Heart left ventricle (tissue), 16 donors: ENCODE measurements around the gene FRMD4B. TPM values are rescaled to one million over a fixed set of nuclear protein-coding genes. Genes with fewer than 3 reads are reported as not detected.

Experiments
- ATAC-seq, 4 donors: fragments of 200-7000 bp; cut with Tn5 transposase; one replicate each; pipeline ENCODE4 v1.9.1; 2020 to 2022; ENCODE audit warnings: moderate library complexity in 4 of 4, mild to moderate bottlenecking in 3 of 4, moderate number of reproducible peaks in 1 of 4
- DNase-seq, 5 donors: peaks; one replicate each; pipeline ENCODE4 v3.0.0-alpha.2; 2020
- H3K27ac ChIP-seq, 12 donors: fragments of 200-600 bp; sonication (generic) in 4 of 12; one replicate each; pipeline versions ENCODE4 v1.5.0 to v1.8.0; 2016 to 2022; ENCODE audit warnings: mild to moderate bottlenecking in 2 of 12
- H3K27me3 ChIP-seq, 9 donors: fragments of 200-600 bp; sonication (generic) in 2 of 9; one replicate each; pipeline versions ENCODE4 v1.5.1 to v1.8.0; 2016 to 2022; ENCODE audit warnings: mild to moderate bottlenecking in 3 of 9
- H3K36me3 ChIP-seq, 9 donors: fragments of 200-600 bp; sonication (generic) in 2 of 9; one replicate each; pipeline versions ENCODE4 v1.5.0 to v1.8.0; 2018 to 2022; ENCODE audit warnings: mild to moderate bottlenecking in 2 of 9
- H3K4me1 ChIP-seq, 12 donors: fragments of 200-600 bp; sonication (generic) in 4 of 12; one replicate each; pipeline versions ENCODE4 v1.5.0 to v1.8.0; 2016 to 2022; ENCODE audit warnings: mild to moderate bottlenecking in 3 of 12
- H3K4me3 ChIP-seq, 12 donors: fragments of 200-600 bp; sonication (generic) in 4 of 12; one replicate each; pipeline versions ENCODE4 v1.5.0 to v1.8.0; 2017 to 2022; ENCODE audit warnings: mild to moderate bottlenecking in 9 of 12, moderate library complexity in 4 of 12
- H3K9me3 ChIP-seq, 12 donors: fragments of 200-600 bp; sonication (generic) in 4 of 12; one replicate each; pipeline versions ENCODE4 v1.5.0 to v1.8.0; 2016 to 2022; ENCODE audit warnings: mild to moderate bottlenecking in 1 of 12
- POLR2A ChIP-seq, 2 donors: fragments of 450-650 bp; IDR thresholded peaks; one replicate each; pipeline ENCODE4 v1.6.1; 2017; ENCODE audit warnings: antibody characterized with exemption in 2 of 2, mild to moderate bottlenecking in 2 of 2, moderate library complexity in 2 of 2
- WGBS, 4 donors: extraction: QIAGEN DNeasy Blood & Tissue Kit in 2 of 4; methylation state at CpG; one replicate each; pipeline versions ENCODE4 v1.1.5 to v1.1.7; 2013 to 2018; 5-methylcytosine and 5-hydroxymethylcytosine counted together
- intact Hi-C, 10 donors: fragments of 100-400 bp; cut with DNase I; formaldehyde crosslinking; loops; one replicate each; pipeline versions ENCODE4 v1.11.1 to v1.14.2; 2022
- polyA plus RNA-seq, 2 donors: library from polyadenylated mRNA; stranded (reverse); fragments of 200-250 nt; gene quantifications; one replicate each; pipeline ENCODE4 v1.2.3, GENCODE V29; 2013
- total RNA-seq, 9 donors: library from RNA; depleted of rRNA in 2 of 9; stranded (reverse); fragments of >200 nt in 2 of 9; fragmentation: NEBNext Ultra II Directional in 3 of 9; extraction: Animal tissue kit (Norgen Biotek cat#: 25700) in 3 of 9; gene quantifications; one replicate each; pipeline versions ENCODE4 v1.1.0 to v1.2.4, GENCODE V29; 2016 to 2023
- TF ChIP-seq, protein P1 (sequence below), 12 donors: fragments of 200-600 bp; sonication (generic) in 4 of 12; IDR thresholded peaks; one replicate each; pipeline versions ENCODE4 v1.5.0 to v1.8.0; 2018 to 2022; ENCODE audit warnings: antibody characterized with exemption in 12 of 12, mild to moderate bottlenecking in 5 of 12
- donor health status: ischemic (EF 13 %, LVEDD 7.1; RV severe dilation, severe dysfunction).
- donor health status: healthy with polysubstance abuse.
- donor health status: DM: no; HTN: yes; CAD: no.
- donor health status: DM: no; HTN: no; CAD: no.
- donor health status: ischemic (EF 25% LVEDD 6.9; RV normal size, moderate dysfunction).
- donor health status: ischemic (EF 25% LVEDD 5.7; RV mildly dilated, moderate dysfunction).
- donor health status: healthy.
- donor health status: DM: yes; HTN: yes; CAD: no.
- donor health status: ischemic (EF 35%, LVEDD 5.7; RV mildly dilated, moderate dysfunction).
- donor health status: nonischemic (EF 11% LVEDD 7.7; RV severe dilation, severe dysfunction).
- donor health status: DM: yes; HTN: yes; CAD: no.
- donor health status: PGD.
- donor health status: ischemic (EF 29% LVEDD 5.4; RV normal size, mild dysfunction).
- donor health status: nonischemic (EF 23%, LVEDD 6.1; RV moderate dilation, normal function).

Gene FRMD4B
- total and polyA plus RNA-seq, 11 donors: 3.4 to 42.8 (median 10.9) TPM

DNA sequence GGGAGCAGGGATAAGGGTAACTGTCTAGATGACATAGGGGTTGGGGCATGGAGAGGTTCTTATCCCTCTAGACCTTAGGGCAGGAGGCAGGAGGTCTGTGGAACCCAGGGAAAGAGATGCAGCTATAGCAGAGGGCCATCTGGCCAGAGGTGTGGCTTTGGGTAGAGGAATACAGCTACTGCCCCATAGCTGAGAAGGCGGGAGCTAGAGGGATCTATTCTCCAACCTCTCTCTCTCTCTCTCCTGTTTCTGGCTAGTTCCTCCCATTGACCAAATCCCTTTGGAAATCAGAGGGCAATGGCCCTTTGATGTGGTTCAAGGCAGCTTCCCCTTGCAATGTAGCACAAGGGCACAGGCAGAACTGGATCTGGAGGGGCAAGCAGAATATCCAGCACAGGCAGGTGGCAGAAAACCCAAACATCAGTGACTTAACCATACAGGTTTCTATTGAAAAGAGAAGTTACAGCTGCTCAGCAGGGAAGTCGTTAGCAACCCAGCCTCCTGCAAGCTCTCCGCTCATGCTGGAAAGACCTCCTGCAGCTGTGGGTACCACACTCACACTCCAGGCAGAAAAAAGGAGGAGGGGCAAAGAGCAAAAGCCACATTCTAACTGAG is 241.2 kb downstream of the FRMD4B start:
- TF ChIP-seq, protein P1, sequence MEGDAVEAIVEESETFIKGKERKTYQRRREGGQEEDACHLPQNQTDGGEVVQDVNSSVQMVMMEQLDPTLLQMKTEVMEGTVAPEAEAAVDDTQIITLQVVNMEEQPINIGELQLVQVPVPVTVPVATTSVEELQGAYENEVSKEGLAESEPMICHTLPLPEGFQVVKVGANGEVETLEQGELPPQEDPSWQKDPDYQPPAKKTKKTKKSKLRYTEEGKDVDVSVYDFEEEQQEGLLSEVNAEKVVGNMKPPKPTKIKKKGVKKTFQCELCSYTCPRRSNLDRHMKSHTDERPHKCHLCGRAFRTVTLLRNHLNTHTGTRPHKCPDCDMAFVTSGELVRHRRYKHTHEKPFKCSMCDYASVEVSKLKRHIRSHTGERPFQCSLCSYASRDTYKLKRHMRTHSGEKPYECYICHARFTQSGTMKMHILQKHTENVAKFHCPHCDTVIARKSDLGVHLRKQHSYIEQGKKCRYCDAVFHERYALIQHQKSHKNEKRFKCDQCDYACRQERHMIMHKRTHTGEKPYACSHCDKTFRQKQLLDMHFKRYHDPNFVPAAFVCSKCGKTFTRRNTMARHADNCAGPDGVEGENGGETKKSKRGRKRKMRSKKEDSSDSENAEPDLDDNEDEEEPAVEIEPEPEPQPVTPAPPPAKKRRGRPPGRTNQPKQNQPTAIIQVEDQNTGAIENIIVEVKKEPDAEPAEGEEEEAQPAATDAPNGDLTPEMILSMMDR (IDR thresholded peaks at IDR 0.05): no peak
- TF ChIP-seq POLR2A (IDR thresholded peaks at IDR 0.05): no peak
- intact Hi-C loops: no loop called here
- ATAC-seq (no peak), DNase-seq (no peak)
- Histone ChIP-seq H3K4me3 (no peak overlapping the region), H3K9me3 (no peaks in the 10 kb centered on the region), H3K36me3 (no peaks in the 10 kb centered on the region), H3K27me3 (no peaks in the 10 kb centered on the region), H3K4me1 (peaks cover 0 to 7% (median 0%) of the 10 kb centered on the region in 12 donors), H3K27ac (no peak overlapping the region)
- WGBS, 4 donors: 69 to 79% (median 72%) methylated on average over 3 of the region's 3 CpGs

DNA sequence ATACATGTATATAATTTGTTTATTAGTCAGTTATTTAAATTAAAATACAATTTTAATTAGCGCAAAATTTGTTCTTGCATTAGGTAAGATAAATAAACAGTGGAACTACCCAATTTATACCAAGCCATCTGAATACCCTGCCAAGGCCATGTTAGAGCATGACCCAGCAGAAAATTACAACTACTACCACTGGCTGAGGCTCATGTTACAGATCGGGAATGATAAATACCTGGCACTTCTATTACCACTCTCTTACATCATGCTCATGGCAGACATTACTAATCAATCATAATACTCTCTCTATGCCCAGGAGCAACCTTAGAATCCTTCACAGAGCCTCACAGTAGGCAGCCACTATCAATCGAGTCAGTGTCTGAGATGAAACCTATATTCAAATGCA is 242.3 kb downstream of the FRMD4B start:
- no peak for DNase-seq
- H3K4me1 ChIP-seq: peaks cover 0 to 7% (median 0%) of the 10 kb centered on the region in 12 donors
- H3K27ac ChIP-seq: no peak overlapping the region
- no peak overlapping the region for H3K4me3 ChIP-seq
- ATAC-seq: no peak
- WGBS, 4 donors: 89 to 92% (median 91%) methylated on average over 3 of the region's 3 CpGs
- no peaks in the 10 kb centered on the region for H3K27me3 ChIP-seq
- H3K9me3 ChIP-seq: no peaks in the 10 kb centered on the region
- H3K36me3 ChIP-seq: no peaks in the 10 kb centered on the region
- no peak for TF ChIP-seq POLR2A (IDR thresholded peaks at IDR 0.05)
- TF ChIP-seq, protein P1 (IDR thresholded peaks at IDR 0.05): no peak
- intact Hi-C loops: no loop called here

DNA sequence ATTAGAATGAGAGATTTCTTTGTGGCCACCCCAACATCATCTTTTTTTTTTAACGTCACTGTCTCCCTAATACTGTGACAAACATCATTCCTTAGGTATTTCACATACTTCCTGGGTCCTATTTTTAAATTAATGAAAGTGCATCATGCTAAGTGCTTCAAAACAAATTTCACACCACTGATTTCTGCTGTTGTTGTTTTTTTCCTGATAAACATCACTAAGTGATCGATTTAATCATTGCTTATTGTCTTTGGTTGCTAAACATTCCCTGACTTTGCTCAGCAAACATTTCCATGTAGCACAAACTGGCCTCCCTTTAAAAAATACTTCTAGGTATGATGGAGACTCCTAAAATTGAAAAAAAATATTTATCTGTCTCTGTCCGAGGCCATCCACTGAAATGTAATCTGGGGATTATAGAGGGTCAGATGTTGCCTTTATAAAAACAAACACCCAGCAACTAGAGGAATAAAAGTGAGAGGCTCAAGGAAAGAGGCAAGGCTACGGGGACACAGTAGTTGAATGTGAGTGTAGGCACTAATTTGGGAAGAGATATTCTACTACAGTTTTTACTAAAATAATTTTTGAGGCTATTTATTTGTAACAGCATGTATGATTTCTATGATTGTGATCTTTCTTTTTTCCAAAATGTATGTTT is 243.0 kb downstream of the FRMD4B start:
- no peak overlapping the region for H3K27ac ChIP-seq
- intact Hi-C loops: no loop called here
- no peaks in the 10 kb centered on the region for H3K9me3 ChIP-seq
- H3K36me3 ChIP-seq: no peaks in the 10 kb centered on the region
- H3K4me3 ChIP-seq: no peak overlapping the region
- H3K27me3 ChIP-seq: no peaks in the 10 kb centered on the region
- ATAC-seq: no peak
- WGBS, 4 donors: 72 to 84% (median 81%) methylated on average over 4 of the region's 4 CpGs
- DNase-seq: no peak
- TF ChIP-seq POLR2A (IDR thresholded peaks at IDR 0.05): no peak
- TF ChIP-seq, protein P1 (IDR thresholded peaks at IDR 0.05): no peak
- peaks cover 0 to 7% (median 0%) of the 10 kb centered on the region in 12 donors for H3K4me1 ChIP-seq

DNA sequence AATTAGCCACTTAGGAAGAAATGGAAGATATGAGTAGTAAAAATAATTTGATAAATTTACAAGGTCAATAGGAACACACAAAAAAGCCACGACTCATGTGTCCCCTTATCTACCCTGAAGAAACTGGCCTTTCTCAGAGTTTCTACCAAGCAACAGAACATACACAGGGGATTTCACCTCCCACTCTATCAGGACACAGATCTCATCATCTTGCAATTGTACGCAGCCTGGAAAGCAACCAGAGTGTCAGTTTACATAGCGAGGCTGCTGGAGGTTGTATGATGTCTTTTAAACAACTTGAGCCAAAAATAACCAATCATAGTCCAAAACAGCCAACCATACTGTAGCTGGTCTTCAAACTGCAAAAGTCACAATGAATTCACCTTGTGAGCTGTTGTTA is 243.8 kb downstream of the FRMD4B start:
- no peak for TF ChIP-seq POLR2A (IDR thresholded peaks at IDR 0.05)
- TF ChIP-seq, protein P1 (IDR thresholded peaks at IDR 0.05): no peak
- intact Hi-C loops: no loop called here
- H3K27ac ChIP-seq: no peak overlapping the region
- ATAC-seq (no peak), DNase-seq (no peak)
- H3K36me3 ChIP-seq: no peaks in the 10 kb centered on the region
- peaks cover 0 to 7% (median 0%) of the 10 kb centered on the region in 12 donors for H3K4me1 ChIP-seq
- no peak overlapping the region for H3K4me3 ChIP-seq
- 31 to 48% (median 37%) methylated on average over 3 of the region's 3 CpGs for WGBS, 4 donors
- no peaks in the 10 kb centered on the region for H3K9me3 ChIP-seq
- no peaks in the 10 kb centered on the region for H3K27me3 ChIP-seq
